Measurements from ENCODE around the gene SCD5.

Gene SCD5

GRCh38 chr4:82802911-82803310, 4.3 kb upstream of the SCD5 start:
- H3K27ac ChIP-seq = no peak overlapping the region
- no peak for TF ChIP-seq CTCF (conservative IDR thresholded peaks at IDR 0.05)

- H3K27ac ChIP-seq = no peak overlapping the region
- peak; percentile 91 for TF ChIP-seq CTCF (conservative IDR thresholded peaks at IDR 0.05)
These were observed 3.4 kb upstream of the SCD5 start for GRCh38 chr4:82801910-82802521.

GRCh38 chr4:82799006-82799881, 648 bp upstream of the SCD5 start:
- TF ChIP-seq CTCF (conservative IDR thresholded peaks at IDR 0.05) = no peak
- H3K27ac ChIP-seq = peak overlapping the region; percentile 47; the same call in 1 of the 2 replicates

GRCh38 chr4:82797405-82798111, 1.0 kb downstream of the SCD5 start:
- H3K27ac ChIP-seq = no peak overlapping the region; the same call in 1 of the 2 replicates
- no peak for TF ChIP-seq CTCF (conservative IDR thresholded peaks at IDR 0.05)

- H3K27ac ChIP-seq = no peak overlapping the region
- no peak for TF ChIP-seq CTCF (conservative IDR thresholded peaks at IDR 0.05)
These were observed 1.6 kb downstream of the SCD5 start for GRCh38 chr4:82797040-82797404.

- no peak for TF ChIP-seq CTCF (conservative IDR thresholded peaks at IDR 0.05)
- H3K27ac ChIP-seq = no peak overlapping the region
These were observed 5.5 kb downstream of the SCD5 start for GRCh38 chr4:82792912-82793649.

Data from VCaP (cell line).